ENCODE data around the gene GNAO1.

GNAO1 gene

DNA sequence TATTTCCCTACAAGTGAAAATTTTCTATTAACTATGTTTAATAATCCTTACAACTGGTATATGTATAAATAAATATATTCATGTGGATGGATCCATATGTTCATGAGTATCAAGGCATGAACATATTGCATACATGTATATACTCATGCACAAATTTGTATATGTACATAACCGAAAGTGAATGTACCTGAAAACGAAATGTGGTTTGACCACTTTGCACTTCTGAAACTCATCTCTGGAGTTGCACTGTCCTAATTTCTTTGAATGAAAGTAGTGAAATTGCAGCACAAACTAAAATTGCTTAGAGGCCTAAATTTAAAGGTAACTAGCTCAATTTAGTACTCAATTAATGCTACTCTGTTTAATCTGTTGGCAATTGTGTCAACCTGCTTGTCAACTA, 27.4 kb upstream of the GNAO1 start:
- DNase-seq (ENCODE audit: low read depth) = no peak
- no peak for TF ChIP-seq CTCF (IDR thresholded peaks at IDR 0.05; ENCODE audit: control insufficient read depth, insufficient read depth, low read depth, low read length, missing control alignments)
- H3K4me3 ChIP-seq (ENCODE audit: control insufficient read depth, low read depth, low read length) = no peak overlapping the region

DNA sequence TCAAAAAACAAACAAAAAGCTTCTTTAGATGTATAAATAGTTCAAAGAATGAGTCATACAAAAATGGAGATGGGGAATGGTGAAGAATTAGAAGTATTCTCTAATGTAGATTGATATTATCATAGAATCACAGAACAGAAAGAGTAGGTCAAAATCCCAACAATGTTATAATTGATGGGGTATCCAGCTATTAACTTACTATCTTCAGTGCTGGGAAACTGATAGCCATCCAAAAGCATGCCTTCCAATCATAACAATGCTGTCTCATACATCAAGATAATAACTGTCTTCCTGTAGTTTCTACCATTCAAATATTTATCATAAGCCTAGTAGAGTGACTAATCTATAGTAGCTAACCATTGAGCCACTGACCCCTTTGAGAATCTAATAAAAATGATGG, 26.7 kb upstream of the GNAO1 start:
- DNase-seq (ENCODE audit: low read depth) = no peak
- no peak overlapping the region for H3K4me3 ChIP-seq (ENCODE audit: control insufficient read depth, low read depth, low read length)
- TF ChIP-seq CTCF (IDR thresholded peaks at IDR 0.05; ENCODE audit: control insufficient read depth, insufficient read depth, low read depth, low read length, missing control alignments) = no peak

- no peak for TF ChIP-seq CTCF (IDR thresholded peaks at IDR 0.05; ENCODE audit: control insufficient read depth, insufficient read depth, low read depth, low read length, missing control alignments)
- DNase-seq (ENCODE audit: low read depth) = no peak
- H3K4me3 ChIP-seq (ENCODE audit: control insufficient read depth, low read depth, low read length) = no peak overlapping the region
These were observed 16.9 kb upstream of the GNAO1 start for GRCh38 chr16:56174411-56174810.

GRCh38 chr16:56181401-56181800, 9.9 kb upstream of the GNAO1 start:
- TF ChIP-seq CTCF (IDR thresholded peaks at IDR 0.05; ENCODE audit: control insufficient read depth, insufficient read depth, low read depth, low read length, missing control alignments) = no peak
- no peak for DNase-seq (ENCODE audit: low read depth)
- H3K4me3 ChIP-seq (ENCODE audit: control insufficient read depth, low read depth, low read length) = no peak overlapping the region

DNA sequence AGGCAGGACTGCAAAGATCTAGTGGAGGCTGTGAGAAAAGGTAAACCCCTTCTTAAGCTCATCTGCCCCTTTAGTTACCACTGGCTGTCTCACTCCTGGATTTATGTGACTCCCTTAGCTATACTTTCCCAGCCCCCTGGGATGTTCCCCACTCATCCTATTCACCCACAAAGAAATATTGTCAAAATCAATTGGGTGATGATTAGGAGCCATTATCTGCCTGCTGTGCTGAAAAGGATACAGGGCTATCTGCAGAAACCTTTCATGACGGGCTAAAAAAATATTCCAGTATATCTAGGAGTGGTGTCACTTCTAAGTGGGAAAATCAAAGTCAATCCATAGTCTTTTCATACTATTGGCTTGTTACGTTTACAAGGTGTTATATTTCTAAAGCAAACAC, 8.0 kb upstream of the GNAO1 start:
- no peak for DNase-seq (ENCODE audit: low read depth)
- TF ChIP-seq CTCF (IDR thresholded peaks at IDR 0.05; ENCODE audit: control insufficient read depth, insufficient read depth, low read depth, low read length, missing control alignments) = no peak
- no peak overlapping the region for H3K4me3 ChIP-seq (ENCODE audit: control insufficient read depth, low read depth, low read length)

GRCh38 chr16:56190048-56190676, 1.1 kb upstream of the GNAO1 start:
- H3K4me3 ChIP-seq (ENCODE audit: control insufficient read depth, low read depth, low read length) = no peak overlapping the region
- TF ChIP-seq CTCF (IDR thresholded peaks at IDR 0.05; ENCODE audit: control insufficient read depth, insufficient read depth, low read depth, low read length, missing control alignments) = no peak
- DNase-seq (ENCODE audit: low read depth) = no peak
